ENCODE measurements around the gene BAMBI. TPM values are rescaled to one million over a fixed set of nuclear protein-coding genes. Genes with fewer than 3 reads are reported as not detected.

Gene BAMBI
- polyA plus RNA-seq, 1 donor, result 50.4 TPM

GRCh38 chr10:28669227-28670173, 7.8 kb upstream of the BAMBI start:
- Histone ChIP-seq H3K36me3 (ENCODE audit: control insufficient read depth, insufficient read depth, low read length) (no peaks in the 10 kb centered on the region), H3K4me3 (ENCODE audit: low read length) (peak overlapping the region; percentile 46), H3K27me3 (ENCODE audit: control insufficient read depth, insufficient read depth, low read length) (peaks cover 36% of the 10 kb centered on the region), H3K27ac (ENCODE audit: low read length) (no peak overlapping the region), H3K9me3 (ENCODE audit: control insufficient read depth, low read depth, low read length) (no peaks in the 10 kb centered on the region), H3K4me1 (ENCODE audit: control insufficient read depth, insufficient read depth, low read length) (no peaks in the 10 kb centered on the region)
- DNase-seq, result peak in 1 of 2 donors; percentile 72
- no CpG with 5 or more reads among the region's 21 CpGs for WGBS (ENCODE audit: insufficient coverage, low lambda C conversion rate)

GRCh38 chr10:28674782-28675181, 2.5 kb upstream of the BAMBI start:
- Histone ChIP-seq H3K4me3 (ENCODE audit: low read length) (no peak overlapping the region), H3K27me3 (ENCODE audit: control insufficient read depth, insufficient read depth, low read length) (peaks cover 25% of the 10 kb centered on the region), H3K36me3 (ENCODE audit: control insufficient read depth, insufficient read depth, low read length) (no peaks in the 10 kb centered on the region), H3K27ac (ENCODE audit: low read length) (no peak overlapping the region), H3K4me1 (ENCODE audit: control insufficient read depth, insufficient read depth, low read length) (peaks cover 5% of the 10 kb centered on the region), H3K9me3 (ENCODE audit: control insufficient read depth, low read depth, low read length) (peaks cover 8% of the 10 kb centered on the region)
- DNase-seq, result peak in 1 of 2 donors; percentile 70
- no CpG with 5 or more reads among the region's 3 CpGs for WGBS (ENCODE audit: insufficient coverage, low lambda C conversion rate)

- peaks cover 8% of the 10 kb centered on the region for H3K9me3 ChIP-seq (ENCODE audit: control insufficient read depth, low read depth, low read length)
- no CpG with 5 or more reads among the region's 25 CpGs for WGBS (ENCODE audit: insufficient coverage, low lambda C conversion rate)
- peaks cover 5% of the 10 kb centered on the region for H3K36me3 ChIP-seq (ENCODE audit: control insufficient read depth, insufficient read depth, low read length)
- H3K4me1 ChIP-seq (ENCODE audit: control insufficient read depth, insufficient read depth, low read length), result peaks cover 12% of the 10 kb centered on the region
- H3K27me3 ChIP-seq (ENCODE audit: control insufficient read depth, insufficient read depth, low read length), result peaks cover 22% of the 10 kb centered on the region
- peak in 1 of 2 donors; percentile 26 for DNase-seq
- no peak overlapping the region for H3K27ac ChIP-seq (ENCODE audit: low read length)
- H3K4me3 ChIP-seq (ENCODE audit: low read length), result peak overlapping the region; percentile 67
Measured at GRCh38 chr10:28676326-28676967, 874 bp upstream of the BAMBI start.

- DNase-seq, result peak in 1 of 2 donors; percentile 83
- peaks cover 17% of the 10 kb centered on the region for H3K36me3 ChIP-seq (ENCODE audit: control insufficient read depth, insufficient read depth, low read length)
- H3K9me3 ChIP-seq (ENCODE audit: control insufficient read depth, low read depth, low read length), result peaks cover 8% of the 10 kb centered on the region
- H3K4me3 ChIP-seq (ENCODE audit: low read length), result peak overlapping the region; percentile 84
- peaks cover 19% of the 10 kb centered on the region for H3K27me3 ChIP-seq (ENCODE audit: control insufficient read depth, insufficient read depth, low read length)
- WGBS (ENCODE audit: insufficient coverage, low lambda C conversion rate), result 0% methylated on average over 1 of the region's 54 CpGs
- peaks cover 16% of the 10 kb centered on the region for H3K4me1 ChIP-seq (ENCODE audit: control insufficient read depth, insufficient read depth, low read length)
- peak overlapping the region; percentile 69 for H3K27ac ChIP-seq (ENCODE audit: low read length)
Measured at GRCh38 chr10:28677888-28678686, 766 bp downstream of the BAMBI start.

GRCh38 chr10:28678687-28679457, 1.6 kb downstream of the BAMBI start:
- Histone ChIP-seq H3K36me3 (ENCODE audit: control insufficient read depth, insufficient read depth, low read length) (peaks cover 17% of the 10 kb centered on the region), H3K9me3 (ENCODE audit: control insufficient read depth, low read depth, low read length) (peaks cover 8% of the 10 kb centered on the region), H3K27ac (ENCODE audit: low read length) (peak overlapping the region; percentile 69), H3K4me3 (ENCODE audit: low read length) (peak overlapping the region; percentile 84), H3K4me1 (ENCODE audit: control insufficient read depth, insufficient read depth, low read length) (peaks cover 16% of the 10 kb centered on the region), H3K27me3 (ENCODE audit: control insufficient read depth, insufficient read depth, low read length) (peaks cover 17% of the 10 kb centered on the region)
- peak; percentile 50 to 78 for DNase-seq
- WGBS (ENCODE audit: insufficient coverage, low lambda C conversion rate), result no CpG with 5 or more reads among the region's 12 CpGs

GRCh38 chr10:28679581-28680357, 2.4 kb downstream of the BAMBI start:
- H3K4me3 ChIP-seq (ENCODE audit: low read length), result peak overlapping the region; percentile 84
- H3K27me3 ChIP-seq (ENCODE audit: control insufficient read depth, insufficient read depth, low read length), result peaks cover 15% of the 10 kb centered on the region
- H3K9me3 ChIP-seq (ENCODE audit: control insufficient read depth, low read depth, low read length), result peaks cover 8% of the 10 kb centered on the region
- H3K4me1 ChIP-seq (ENCODE audit: control insufficient read depth, insufficient read depth, low read length), result peaks cover 16% of the 10 kb centered on the region
- H3K27ac ChIP-seq (ENCODE audit: low read length), result peak overlapping the region; percentile 69
- 13% methylated on average over 4 of the region's 15 CpGs for WGBS (ENCODE audit: insufficient coverage, low lambda C conversion rate)
- H3K36me3 ChIP-seq (ENCODE audit: control insufficient read depth, insufficient read depth, low read length), result peaks cover 20% of the 10 kb centered on the region
- DNase-seq, result peak in 1 of 2 donors; percentile 70

GRCh38 chr10:28680358-28680752, 3.0 kb downstream of the BAMBI start:
- H3K4me3 ChIP-seq (ENCODE audit: low read length), result peak overlapping the region; percentile 84
- peaks cover 16% of the 10 kb centered on the region for H3K4me1 ChIP-seq (ENCODE audit: control insufficient read depth, insufficient read depth, low read length)
- H3K27ac ChIP-seq (ENCODE audit: low read length), result peak overlapping the region; percentile 69
- H3K9me3 ChIP-seq (ENCODE audit: control insufficient read depth, low read depth, low read length), result peaks cover 8% of the 10 kb centered on the region
- no peak for DNase-seq
- H3K27me3 ChIP-seq (ENCODE audit: control insufficient read depth, insufficient read depth, low read length), result peaks cover 13% of the 10 kb centered on the region
- H3K36me3 ChIP-seq (ENCODE audit: control insufficient read depth, insufficient read depth, low read length), result peaks cover 20% of the 10 kb centered on the region
- WGBS (ENCODE audit: insufficient coverage, low lambda C conversion rate), result no CpG with 5 or more reads among the region's 1 CpG

GRCh38 chr10:28681291-28681763, 4.0 kb downstream of the BAMBI start:
- H3K27me3 ChIP-seq (ENCODE audit: control insufficient read depth, insufficient read depth, low read length), result peaks cover 7% of the 10 kb centered on the region
- DNase-seq, result peak in 1 of 2 donors; percentile 28
- peak overlapping the region; percentile 69 for H3K27ac ChIP-seq (ENCODE audit: low read length)

More at GRCh38 chr10:28681291-28681763, 4.0 kb downstream of the BAMBI start:
- Histone ChIP-seq H3K4me1 (ENCODE audit: control insufficient read depth, insufficient read depth, low read length) (peaks cover 16% of the 10 kb centered on the region), H3K36me3 (ENCODE audit: control insufficient read depth, insufficient read depth, low read length) (peaks cover 20% of the 10 kb centered on the region), H3K9me3 (ENCODE audit: control insufficient read depth, low read depth, low read length) (peaks cover 4% of the 10 kb centered on the region), H3K4me3 (ENCODE audit: low read length) (peak overlapping the region; percentile 84)
- 60% methylated on average over 1 of the region's 6 CpGs for WGBS (ENCODE audit: insufficient coverage, low lambda C conversion rate)

Measured in large intestine (tissue), 3 donors.